C4-2B (cell line): Measurements from ENCODE around the gene TRIM59.

ENCODE experiments used
- ZFX ChIP-seq: fragments of 450-650 bp; IDR thresholded peaks from 2 replicates; pipeline ENCODE4 v1.6.1; 2017
- TF ChIP-seq, protein P1 (sequence below): fragments of 450-650 bp; conservative IDR thresholded peaks from 2 replicates; pipeline ENCODE4 v1.5.1; 2017; ENCODE audit warnings: mild to moderate bottlenecking

DNA sequence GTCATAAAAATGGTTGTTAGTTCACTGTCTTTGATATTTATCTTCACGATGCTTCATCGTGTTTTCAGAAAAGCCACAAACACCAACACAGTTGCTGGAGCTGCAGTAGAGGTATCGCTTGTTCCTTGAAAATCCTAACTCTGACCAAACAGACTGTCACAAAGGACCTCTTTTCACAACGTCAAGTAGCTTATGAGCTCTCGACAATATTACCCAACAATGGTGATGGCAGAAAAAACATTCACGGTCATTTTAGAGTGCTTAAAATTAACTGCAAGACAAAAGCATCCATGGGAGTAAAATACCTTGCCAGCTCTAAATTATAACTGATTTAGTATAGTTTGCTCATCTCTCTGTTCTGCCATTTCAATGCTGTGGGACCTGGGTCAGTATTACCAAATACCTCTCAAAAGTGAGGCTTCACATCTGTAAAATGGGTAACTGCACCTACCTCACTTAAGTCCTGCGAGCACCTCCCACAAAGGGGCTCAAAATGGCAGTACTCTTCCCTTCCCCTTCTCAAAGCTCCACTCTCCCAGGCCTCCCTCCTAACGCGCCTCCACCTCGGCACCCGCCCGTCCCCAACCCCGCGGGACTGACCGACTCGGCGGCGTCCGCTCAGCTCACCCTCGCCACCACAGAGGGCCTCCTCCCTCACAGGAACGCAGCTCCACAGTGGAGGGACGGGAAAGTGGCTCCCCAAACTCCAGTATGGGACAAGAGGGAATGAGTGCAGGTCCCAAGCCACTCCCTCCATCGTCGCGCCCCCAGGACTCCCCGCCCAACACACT lies 546 bp downstream of the TRIM59 start:
- TF ChIP-seq, protein P1, sequence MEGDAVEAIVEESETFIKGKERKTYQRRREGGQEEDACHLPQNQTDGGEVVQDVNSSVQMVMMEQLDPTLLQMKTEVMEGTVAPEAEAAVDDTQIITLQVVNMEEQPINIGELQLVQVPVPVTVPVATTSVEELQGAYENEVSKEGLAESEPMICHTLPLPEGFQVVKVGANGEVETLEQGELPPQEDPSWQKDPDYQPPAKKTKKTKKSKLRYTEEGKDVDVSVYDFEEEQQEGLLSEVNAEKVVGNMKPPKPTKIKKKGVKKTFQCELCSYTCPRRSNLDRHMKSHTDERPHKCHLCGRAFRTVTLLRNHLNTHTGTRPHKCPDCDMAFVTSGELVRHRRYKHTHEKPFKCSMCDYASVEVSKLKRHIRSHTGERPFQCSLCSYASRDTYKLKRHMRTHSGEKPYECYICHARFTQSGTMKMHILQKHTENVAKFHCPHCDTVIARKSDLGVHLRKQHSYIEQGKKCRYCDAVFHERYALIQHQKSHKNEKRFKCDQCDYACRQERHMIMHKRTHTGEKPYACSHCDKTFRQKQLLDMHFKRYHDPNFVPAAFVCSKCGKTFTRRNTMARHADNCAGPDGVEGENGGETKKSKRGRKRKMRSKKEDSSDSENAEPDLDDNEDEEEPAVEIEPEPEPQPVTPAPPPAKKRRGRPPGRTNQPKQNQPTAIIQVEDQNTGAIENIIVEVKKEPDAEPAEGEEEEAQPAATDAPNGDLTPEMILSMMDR = no peak
- TF ChIP-seq ZFX = no peak; the same call in 1 of the 2 replicates
